Fibroblast of villous mesenchyme (primary cell): ENCODE data around the gene CDKL1. TPM values are rescaled to one million over a fixed set of nuclear protein-coding genes. Genes with fewer than 3 reads are reported as not detected.
"Not testable (repeated sequence)": the region's sequence is repeated elsewhere in the genome, so short reads cannot be mapped to it uniquely, and the experiment has no call there.

Experiments
- DNase-seq: peaks from one replicate; pipeline ENCODE4 v3.0.0-alpha.2; 2010; ENCODE audit warnings: low read depth
- H3K4me3 ChIP-seq: 2 replicates; pipeline ENCODE4 v1.5.1; 2011; ENCODE audit warnings: low read depth, mild to moderate bottlenecking, low read length
- total RNA-seq: library from RNA; depleted of rRNA; stranded (reverse); fragments of >200 nt; gene quantifications from 2 replicates; pipeline ENCODE4 v1.2.3, GENCODE V29; 2012
- TF ChIP-seq, protein P1 (sequence below): IDR thresholded peaks from 2 replicates; pipeline ENCODE4 v1.5.1; 2012; ENCODE audit warnings: low read depth, mild to moderate bottlenecking, low read length; ENCODE audit not compliant: insufficient read depth

CDKL1 gene
- total RNA-seq, 1 donor: 12.1 TPM

DNA sequence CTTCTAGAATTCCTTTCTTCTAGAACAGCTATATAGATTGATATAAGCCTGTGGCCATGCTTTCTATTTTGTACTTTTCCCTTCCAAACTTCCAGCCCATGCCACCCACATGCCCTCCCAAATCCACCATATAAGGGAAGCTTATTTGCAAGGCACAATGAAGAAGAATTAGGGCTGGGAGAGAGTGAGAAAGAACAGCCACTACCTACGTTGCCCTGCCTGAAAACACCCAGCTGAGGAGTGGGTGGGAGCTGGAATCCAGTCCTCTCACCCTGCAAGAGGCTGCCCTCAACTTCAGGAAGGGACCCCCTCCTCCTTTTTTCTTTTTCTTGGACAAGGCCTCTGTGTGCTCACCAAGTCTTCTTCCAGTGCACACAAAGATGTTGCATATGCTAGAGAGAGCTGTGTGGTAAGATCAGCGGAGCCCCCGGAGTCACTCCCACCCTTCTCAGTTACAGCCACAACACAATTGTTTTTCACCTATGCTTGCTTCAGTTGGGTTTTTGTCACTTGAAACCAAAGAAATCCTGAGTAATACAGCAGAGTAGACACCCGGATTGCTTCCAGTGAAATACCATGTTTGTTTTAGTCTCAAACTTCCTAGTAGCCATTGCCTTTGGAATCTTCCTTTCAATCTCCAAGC lies 38.8 kb downstream of the CDKL1 start:
- TF ChIP-seq, protein P1, sequence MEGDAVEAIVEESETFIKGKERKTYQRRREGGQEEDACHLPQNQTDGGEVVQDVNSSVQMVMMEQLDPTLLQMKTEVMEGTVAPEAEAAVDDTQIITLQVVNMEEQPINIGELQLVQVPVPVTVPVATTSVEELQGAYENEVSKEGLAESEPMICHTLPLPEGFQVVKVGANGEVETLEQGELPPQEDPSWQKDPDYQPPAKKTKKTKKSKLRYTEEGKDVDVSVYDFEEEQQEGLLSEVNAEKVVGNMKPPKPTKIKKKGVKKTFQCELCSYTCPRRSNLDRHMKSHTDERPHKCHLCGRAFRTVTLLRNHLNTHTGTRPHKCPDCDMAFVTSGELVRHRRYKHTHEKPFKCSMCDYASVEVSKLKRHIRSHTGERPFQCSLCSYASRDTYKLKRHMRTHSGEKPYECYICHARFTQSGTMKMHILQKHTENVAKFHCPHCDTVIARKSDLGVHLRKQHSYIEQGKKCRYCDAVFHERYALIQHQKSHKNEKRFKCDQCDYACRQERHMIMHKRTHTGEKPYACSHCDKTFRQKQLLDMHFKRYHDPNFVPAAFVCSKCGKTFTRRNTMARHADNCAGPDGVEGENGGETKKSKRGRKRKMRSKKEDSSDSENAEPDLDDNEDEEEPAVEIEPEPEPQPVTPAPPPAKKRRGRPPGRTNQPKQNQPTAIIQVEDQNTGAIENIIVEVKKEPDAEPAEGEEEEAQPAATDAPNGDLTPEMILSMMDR: no peak
- DNase-seq: no peak
- H3K4me3 ChIP-seq: no peak overlapping the region

GRCh38 chr14:50357124-50357523 lies 39.6 kb downstream of the CDKL1 start:
- no peak for DNase-seq
- TF ChIP-seq, protein P1: no peak

GRCh38 chr14:50356283-50356682 lies 40.4 kb downstream of the CDKL1 start:
- DNase-seq, H3K4me3 ChIP-seq: not testable (repeated sequence)

More at GRCh38 chr14:50357124-50357523, 39.6 kb downstream of the CDKL1 start:
- H3K4me3 ChIP-seq: no peak overlapping the region

- DNase-seq: no peak
- H3K4me3 ChIP-seq: no peak overlapping the region
- TF ChIP-seq, protein P1: no peak
Observed at GRCh38 chr14:50355692-50356091, 41.0 kb downstream of the CDKL1 start.

DNA sequence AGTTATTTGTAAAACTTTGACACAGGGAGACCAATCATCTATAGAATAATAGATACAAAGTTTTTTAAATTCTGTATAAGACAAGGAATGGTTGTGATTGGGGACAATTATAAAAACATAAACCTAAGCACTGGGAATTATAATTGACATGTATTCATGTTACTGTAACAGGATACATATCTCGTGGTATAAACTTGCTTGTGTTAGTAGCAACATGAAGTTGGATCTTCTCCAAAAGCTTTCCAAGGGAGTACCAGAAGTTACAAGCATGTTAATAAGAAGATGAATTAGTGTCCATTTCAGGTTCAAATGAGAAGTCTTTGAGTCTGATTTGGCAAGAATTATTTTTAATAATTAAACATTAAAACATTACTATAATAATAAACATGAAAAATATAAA lies 42.2 kb downstream of the CDKL1 start:
- no peak for DNase-seq
- H3K4me3 ChIP-seq: no peak overlapping the region
- TF ChIP-seq, protein P1: no peak

- DNase-seq: no peak
- TF ChIP-seq, protein P1: no peak
- H3K4me3 ChIP-seq: no peak overlapping the region
Observed at GRCh38 chr14:50353126-50353525, 43.6 kb downstream of the CDKL1 start.

DNA sequence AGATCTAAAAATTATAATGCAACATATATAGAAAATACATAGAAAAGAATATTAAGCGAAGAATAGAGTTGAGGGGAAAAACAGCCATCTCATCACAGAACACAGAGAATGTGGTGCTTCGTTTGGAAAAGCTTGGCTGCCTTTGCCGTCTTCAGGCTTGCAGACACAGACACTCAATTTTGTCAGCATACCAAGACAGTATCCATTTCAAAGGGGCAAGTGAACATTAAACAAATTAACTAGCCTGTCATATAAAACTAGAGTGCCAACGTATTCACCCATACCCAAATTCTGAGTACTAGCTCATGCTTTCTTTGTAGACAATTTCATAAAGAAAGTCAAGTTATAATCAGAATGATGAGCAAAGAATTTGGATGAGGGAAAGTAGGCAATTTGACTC lies 44.1 kb downstream of the CDKL1 start:
- H3K4me3 ChIP-seq: no peak overlapping the region
- DNase-seq: no peak

More for the DNA sequence above, 44.1 kb downstream of the CDKL1 start:
- TF ChIP-seq, protein P1: no peak
